Measurements from ENCODE around the gene ALLC.

Gene ALLC

GRCh38 chr2:3641181-3641580 is 16.8 kb upstream of the ALLC start:
- no peaks in the 10 kb centered on the region for H3K36me3 ChIP-seq (ENCODE audit: control insufficient read depth, insufficient read depth, low read length)
- TF ChIP-seq CTCF (IDR thresholded peaks at IDR 0.05; ENCODE audit: insufficient read depth, low read length, poor library complexity, severe bottlenecking) = no peak
- H3K4me3 ChIP-seq (replicated peaks; ENCODE audit: low read depth, low read length) = no peak overlapping the region
- DNase-seq (ENCODE audit: extremely low read depth, insufficient read length) = no peak
- no peaks in the 10 kb centered on the region for H3K27me3 ChIP-seq (replicated peaks; ENCODE audit: control insufficient read depth, insufficient read depth, low read length)

- DNase-seq (ENCODE audit: extremely low read depth, insufficient read length) = no peak
- no peaks in the 10 kb centered on the region for H3K27me3 ChIP-seq (replicated peaks; ENCODE audit: control insufficient read depth, insufficient read depth, low read length)
- H3K36me3 ChIP-seq (ENCODE audit: control insufficient read depth, insufficient read depth, low read length) = no peaks in the 10 kb centered on the region
- no peak overlapping the region for H3K4me3 ChIP-seq (replicated peaks; ENCODE audit: low read depth, low read length)
- no peak for TF ChIP-seq CTCF (IDR thresholded peaks at IDR 0.05; ENCODE audit: insufficient read depth, low read length, poor library complexity, severe bottlenecking)
Observed at GRCh38 chr2:3641841-3642421, 16.1 kb upstream of the ALLC start.

GRCh38 chr2:3642521-3643215 is 15.3 kb upstream of the ALLC start:
- Histone ChIP-seq H3K4me3 (replicated peaks; ENCODE audit: low read depth, low read length) (no peak overlapping the region), H3K27me3 (replicated peaks; ENCODE audit: control insufficient read depth, insufficient read depth, low read length) (no peaks in the 10 kb centered on the region), H3K36me3 (ENCODE audit: control insufficient read depth, insufficient read depth, low read length) (no peaks in the 10 kb centered on the region)
- no peak for TF ChIP-seq CTCF (IDR thresholded peaks at IDR 0.05; ENCODE audit: insufficient read depth, low read length, poor library complexity, severe bottlenecking)
- DNase-seq (ENCODE audit: extremely low read depth, insufficient read length) = no peak

GRCh38 chr2:3643371-3644245 is 14.4 kb upstream of the ALLC start:
- no peak for DNase-seq (ENCODE audit: extremely low read depth, insufficient read length)
- TF ChIP-seq CTCF (IDR thresholded peaks at IDR 0.05; ENCODE audit: insufficient read depth, low read length, poor library complexity, severe bottlenecking) = no peak
- Histone ChIP-seq H3K4me3 (replicated peaks; ENCODE audit: low read depth, low read length) (no peak overlapping the region), H3K36me3 (ENCODE audit: control insufficient read depth, insufficient read depth, low read length) (no peaks in the 10 kb centered on the region), H3K27me3 (replicated peaks; ENCODE audit: control insufficient read depth, insufficient read depth, low read length) (no peaks in the 10 kb centered on the region)

- H3K36me3 ChIP-seq (ENCODE audit: control insufficient read depth, insufficient read depth, low read length) = no peaks in the 10 kb centered on the region
Observed at GRCh38 chr2:3644246-3644525, 13.8 kb upstream of the ALLC start.

More at GRCh38 chr2:3644246-3644525, 13.8 kb upstream of the ALLC start:
- TF ChIP-seq CTCF (IDR thresholded peaks at IDR 0.05; ENCODE audit: insufficient read depth, low read length, poor library complexity, severe bottlenecking) = no peak
- Histone ChIP-seq H3K27me3 (replicated peaks; ENCODE audit: control insufficient read depth, insufficient read depth, low read length) (no peaks in the 10 kb centered on the region), H3K4me3 (replicated peaks; ENCODE audit: low read depth, low read length) (no peak overlapping the region)
- DNase-seq (ENCODE audit: extremely low read depth, insufficient read length) = no peak
